Peyer's patch (tissue), 4 donors: Measurements from ENCODE around the gene KHDRBS1. TPM values are rescaled to one million over a fixed set of nuclear protein-coding genes. Genes with fewer than 3 reads are reported as not detected.

Source experiments
- DNase-seq, 3 donors: peaks; one replicate each; pipeline ENCODE4 v3.0.0-alpha.2; 2017 to 2019
- H3K27ac ChIP-seq, 4 donors: fragments of 200-600 bp; sonication (generic); one replicate each; pipeline ENCODE4 v1.5.1; 2016 to 2019
- H3K27me3 ChIP-seq, 2 donors: fragments of 200-600 bp; sonication (generic); one replicate each; pipeline ENCODE4 v1.5.1; 2019
- H3K36me3 ChIP-seq, 3 donors: fragments of 200-600 bp; sonication (generic); one replicate each; pipeline ENCODE4 v1.5.1; 2016 to 2019
- H3K4me1 ChIP-seq, 4 donors: fragments of 200-600 bp; sonication (generic); one replicate each; pipeline ENCODE4 v1.5.1; 2016 to 2019
- H3K4me3 ChIP-seq, 4 donors: fragments of 200-600 bp; sonication (generic); 1 replicate in 3 of 4; 2 replicates in 1 of 4; pipeline ENCODE4 v1.5.1; 2016 to 2019; ENCODE audit warnings: mild to moderate bottlenecking in 1 of 4
- H3K9me3 ChIP-seq, 4 donors: fragments of 200-600 bp; sonication (generic); one replicate each; pipeline ENCODE4 v1.5.1; 2016 to 2019; ENCODE audit warnings: mild to moderate bottlenecking in 1 of 4
- CTCF ChIP-seq, 6 experiments: fragments of 450-650 bp in 4 of 6; fragments of 200-600 bp in 2 of 6; sonication (generic) in 1 of 6; IDR thresholded peaks; one replicate each; pipeline ENCODE4 v1.5.1; 2017 to 2019; ENCODE audit warnings: antibody characterized with exemption in 6 of 6, mild to moderate bottlenecking in 3 of 6, moderate library complexity in 1 of 6
- POLR2A ChIP-seq, 2 donors: fragments of 450-650 bp; IDR thresholded peaks; one replicate each; pipeline ENCODE4 v1.5.1; 2017; ENCODE audit warnings: antibody characterized with exemption in 2 of 2, mild to moderate bottlenecking in 2 of 2, moderate library complexity in 2 of 2
- total RNA-seq, 4 donors: library from RNA; depleted of rRNA; stranded (reverse); fragments of >200 nt; gene quantifications; one replicate each; pipeline ENCODE4 v1.1.0, GENCODE V29; 2016

KHDRBS1 gene
- total RNA-seq, 4 donors from 2014 or later, result 54.2 to 97.4 (median 59.7) TPM

GRCh38 chr1:32066489-32066873, 52.8 kb downstream of the KHDRBS1 start:
- H3K36me3 ChIP-seq, result peaks cover 0 to under 1% (median 0%) of the 10 kb centered on the region in 3 donors
- DNase-seq, result peak in 2 of 3 donors; percentile 22 to 73
- H3K4me1 ChIP-seq, result peaks cover 0 to 28% (median 6%) of the 10 kb centered on the region in 4 donors
- H3K4me3 ChIP-seq, result no peak overlapping the region
- peak overlapping the region in 2 of 4 donors; percentile 10 to 14 for H3K27ac ChIP-seq
- no peaks in the 10 kb centered on the region for H3K9me3 ChIP-seq
- no peaks in the 10 kb centered on the region for H3K27me3 ChIP-seq
- TF ChIP-seq CTCF (IDR thresholded peaks at IDR 0.05), result no peak
- no peak for TF ChIP-seq POLR2A (IDR thresholded peaks at IDR 0.05)

- H3K4me1 ChIP-seq, result peaks cover 0 to 35% (median 6%) of the 10 kb centered on the region in 4 donors
- TF ChIP-seq CTCF (IDR thresholded peaks at IDR 0.05), result no peak
- TF ChIP-seq POLR2A (IDR thresholded peaks at IDR 0.05), result no peak
- no peaks in the 10 kb centered on the region for H3K36me3 ChIP-seq
These were observed 55.4 kb downstream of the KHDRBS1 start for GRCh38 chr1:32068957-32069588.

GRCh38 chr1:32071758-32072621, 58.3 kb downstream of the KHDRBS1 start:
- Histone ChIP-seq H3K36me3 (peaks cover 0 to 10% (median 0%) of the 10 kb centered on the region in 3 donors), H3K27me3 (no peaks in the 10 kb centered on the region), H3K4me3 (peak overlapping the region; percentile 63 to 99 (median 82)), H3K4me1 (peaks cover 0 to 24% (median 0%) of the 10 kb centered on the region in 4 donors), H3K9me3 (no peaks in the 10 kb centered on the region), H3K27ac (peak overlapping the region; percentile 78 to 97 (median 94))
- no peak for DNase-seq
- TF ChIP-seq POLR2A (IDR thresholded peaks at IDR 0.05) (no peak), CTCF (IDR thresholded peaks at IDR 0.05) (no peak)

More at GRCh38 chr1:32068957-32069588, 55.4 kb downstream of the KHDRBS1 start:
- Histone ChIP-seq H3K27me3 (no peaks in the 10 kb centered on the region), H3K27ac (no peak overlapping the region), H3K4me3 (no peak overlapping the region), H3K9me3 (no peaks in the 10 kb centered on the region)
- no peak for DNase-seq

GRCh38 chr1:32072622-32073298, 59.1 kb downstream of the KHDRBS1 start, which contains the start of gene TMEM39B:
TSS of gene TMEM39B (plus strand) at chr1:32072939. CDS start at chr1:32073048, 109 bp downstream.
- peaks cover 0 to 18% (median 0%) of the 10 kb centered on the region in 3 donors for H3K36me3 ChIP-seq
- peaks cover 0 to 21% (median 0%) of the 10 kb centered on the region in 4 donors for H3K4me1 ChIP-seq
- H3K9me3 ChIP-seq, result no peaks in the 10 kb centered on the region
- peak within 1 kb of the TSS; percentile 63 to 99 (median 82) for H3K4me3 ChIP-seq
- TF ChIP-seq POLR2A (IDR thresholded peaks at IDR 0.05) (peak; percentile 39 to 48), CTCF (IDR thresholded peaks at IDR 0.05) (peak in 4 of 6 experiments; percentile 15 to 38 (median 26))
- no peaks in the 10 kb centered on the region for H3K27me3 ChIP-seq
- peak; percentile 95 to 98 (median 96) for DNase-seq
- peak within 1 kb of the TSS; percentile 78 to 97 (median 94) for H3K27ac ChIP-seq
